ENCODE measurements around the gene EOLA1.
"Not testable (repeated sequence)": the region's sequence is repeated elsewhere in the genome, so short reads cannot be mapped to it uniquely, and the experiment has no call there.

The EOLA1 gene

GRCh38 chrX:149540621-149541520 lies at the start of gene EOLA1:
Gene EOLA1, plus strand, starts transcription at chrX:149541012. Its CDS starts 4,619 bp downstream, at chrX:149545631.
- DNase-seq (ENCODE audit: low spot score in 2 of 2): peak; percentile 94 to 96
- Histone ChIP-seq H3K9me3 (no peaks in the 10 kb centered on the region), H3K36me3 (replicated peaks) (0 out of 2 replicates have a peak, but pooled peaks cover 2% of the 10 kb centered on the region), H3K4me1 (peaks cover 7% of the 10 kb centered on the region), H3K4me3 (peak within 1 kb of the TSS; percentile 85), H3K27me3 (ENCODE audit: low read depth) (no peaks in the 10 kb centered on the region)
- in situ Hi-C loops (cut with MboI; ENCODE audit: low sequenced_read_pairs): no loop called here

- Histone ChIP-seq H3K9me3 (no peaks in the 10 kb centered on the region), H3K27me3 (ENCODE audit: low read depth) (no peaks in the 10 kb centered on the region), H3K36me3 (replicated peaks) (peaks cover 71% of the 10 kb centered on the region), H3K4me3 (no peak overlapping the region), H3K4me1 (no peaks in the 10 kb centered on the region)
- in situ Hi-C loops (cut with MboI; ENCODE audit: low sequenced_read_pairs): no loop called here
- no peak for DNase-seq (ENCODE audit: low spot score in 2 of 2)
Measured at GRCh38 chrX:149491812-149492211, 49.0 kb upstream of the EOLA1 start.

- no peak for DNase-seq (ENCODE audit: low spot score in 2 of 2)
- Histone ChIP-seq H3K4me1 (no peaks in the 10 kb centered on the region), H3K4me3 (no peak overlapping the region), H3K27me3 (ENCODE audit: low read depth) (no peaks in the 10 kb centered on the region), H3K9me3 (no peaks in the 10 kb centered on the region), H3K36me3 (replicated peaks) (peaks cover 79% of the 10 kb centered on the region)
- in situ Hi-C loops (cut with MboI; ENCODE audit: low sequenced_read_pairs): no loop called here
Measured at GRCh38 chrX:149493567-149494562, 46.9 kb upstream of the EOLA1 start.

GRCh38 chrX:149494844-149495565 lies 45.8 kb upstream of the EOLA1 start:
- no peaks in the 10 kb centered on the region for H3K9me3 ChIP-seq
- H3K36me3 ChIP-seq (replicated peaks): peaks cover 73% of the 10 kb centered on the region
- H3K27me3 ChIP-seq (ENCODE audit: low read depth): no peaks in the 10 kb centered on the region
- no peak overlapping the region for H3K4me3 ChIP-seq
- in situ Hi-C loops (cut with MboI; ENCODE audit: low sequenced_read_pairs): no loop called here
- no peak for DNase-seq (ENCODE audit: low spot score in 2 of 2)
- no peaks in the 10 kb centered on the region for H3K4me1 ChIP-seq

GRCh38 chrX:149495573-149496071 lies 45.2 kb upstream of the EOLA1 start:
- Histone ChIP-seq H3K4me3 (no peak overlapping the region), H3K9me3 (no peaks in the 10 kb centered on the region), H3K27me3 (ENCODE audit: low read depth) (no peaks in the 10 kb centered on the region), H3K4me1 (no peaks in the 10 kb centered on the region), H3K36me3 (replicated peaks) (peaks cover 74% of the 10 kb centered on the region)
- in situ Hi-C loops (cut with MboI; ENCODE audit: low sequenced_read_pairs): no loop called here
- DNase-seq (ENCODE audit: low spot score in 2 of 2): no peak

GRCh38 chrX:149497054-149497453 lies 43.8 kb upstream of the EOLA1 start:
- H3K36me3 ChIP-seq (replicated peaks): peaks cover 66% of the 10 kb centered on the region
- H3K4me3 ChIP-seq: no peak overlapping the region
- in situ Hi-C loops (cut with MboI; ENCODE audit: low sequenced_read_pairs): no loop called here
- DNase-seq (ENCODE audit: low spot score in 2 of 2): no peak
- no peaks in the 10 kb centered on the region for H3K27me3 ChIP-seq (ENCODE audit: low read depth)
- H3K9me3 ChIP-seq: no peaks in the 10 kb centered on the region
- no peaks in the 10 kb centered on the region for H3K4me1 ChIP-seq

GRCh38 chrX:149497626-149498025 lies 43.2 kb upstream of the EOLA1 start:
- DNase-seq (ENCODE audit: low spot score in 2 of 2): no peak
- Histone ChIP-seq H3K27me3 (ENCODE audit: low read depth) (no peaks in the 10 kb centered on the region), H3K36me3 (replicated peaks) (peaks cover 61% of the 10 kb centered on the region), H3K4me1 (no peaks in the 10 kb centered on the region), H3K9me3 (no peaks in the 10 kb centered on the region), H3K4me3 (no peak overlapping the region)
- in situ Hi-C loops (cut with MboI; ENCODE audit: low sequenced_read_pairs): no loop called here

GRCh38 chrX:149498767-149499166 lies 42.0 kb upstream of the EOLA1 start:
- DNase-seq (ENCODE audit: low spot score in 2 of 2): no peak
- Histone ChIP-seq H3K4me1 (no peaks in the 10 kb centered on the region), H3K27me3 (ENCODE audit: low read depth) (no peaks in the 10 kb centered on the region)

GRCh38 chrX:149499766-149500165 lies 41.0 kb upstream of the EOLA1 start:
- H3K36me3 ChIP-seq (replicated peaks): peaks cover 47% of the 10 kb centered on the region
- in situ Hi-C loops (cut with MboI; ENCODE audit: low sequenced_read_pairs): loop anchor here (25.0 kb wide), 1 partner anchor 138 kb away; the partner anchor contains the start of gene TMEM185A
- no peak for DNase-seq (ENCODE audit: low spot score in 2 of 2)
- no peak overlapping the region for H3K4me3 ChIP-seq
- no peaks in the 10 kb centered on the region for H3K27me3 ChIP-seq (ENCODE audit: low read depth)
- H3K9me3 ChIP-seq: no peaks in the 10 kb centered on the region
- peaks cover 8% of the 10 kb centered on the region; the same call in 1 of the 2 replicates for H3K4me1 ChIP-seq

More at GRCh38 chrX:149498767-149499166, 42.0 kb upstream of the EOLA1 start:
- H3K9me3 ChIP-seq: no peaks in the 10 kb centered on the region
- in situ Hi-C loops (cut with MboI; ENCODE audit: low sequenced_read_pairs): no loop called here
- H3K4me3 ChIP-seq: no peak overlapping the region
- peaks cover 53% of the 10 kb centered on the region for H3K36me3 ChIP-seq (replicated peaks)

GRCh38 chrX:149502923-149503322 lies 37.9 kb upstream of the EOLA1 start:
- in situ Hi-C loops (cut with MboI; ENCODE audit: low sequenced_read_pairs): loop anchor here (25.0 kb wide), 1 partner anchor 134 kb away; the partner anchor contains the start of gene TMEM185A
- not testable (repeated sequence) for H3K4me3 ChIP-seq; DNase-seq (ENCODE audit: low spot score in 2 of 2); H3K9me3 ChIP-seq; H3K27me3 ChIP-seq (ENCODE audit: low read depth)
- Histone ChIP-seq H3K4me1 (peaks cover 10% of the 10 kb centered on the region; the same call in 1 of the 2 replicates), H3K36me3 (replicated peaks) (peaks cover 21% of the 10 kb centered on the region)

GRCh38 chrX:149503446-149503845 lies 37.4 kb upstream of the EOLA1 start:
- in situ Hi-C loops (cut with MboI; ENCODE audit: low sequenced_read_pairs): loop anchor here (25.0 kb wide), 1 partner anchor 134 kb away; the partner anchor contains the start of gene TMEM185A
- H3K27me3 ChIP-seq (ENCODE audit: low read depth); H3K9me3 ChIP-seq; H3K4me3 ChIP-seq: not testable (repeated sequence)
- peak in 1 of 2 experiments; percentile 58 for DNase-seq (ENCODE audit: low spot score in 2 of 2)
- peaks cover 18% of the 10 kb centered on the region for H3K36me3 ChIP-seq (replicated peaks)
- H3K4me1 ChIP-seq: peaks cover 10% of the 10 kb centered on the region; the same call in 1 of the 2 replicates

- H3K27me3 ChIP-seq (ENCODE audit: low read depth): no peaks in the 10 kb centered on the region
- in situ Hi-C loops (cut with MboI; ENCODE audit: low sequenced_read_pairs): loop anchor here (25.0 kb wide), 1 partner anchor 133 kb away; the partner anchor contains the start of gene TMEM185A
- peaks cover 10% of the 10 kb centered on the region; the same call in 1 of the 2 replicates for H3K4me1 ChIP-seq
- peak; percentile 20 to 80 for DNase-seq (ENCODE audit: low spot score in 2 of 2)
- peaks cover 12% of the 10 kb centered on the region for H3K36me3 ChIP-seq (replicated peaks)
- H3K4me3 ChIP-seq: peak overlapping the region; percentile 61
- H3K9me3 ChIP-seq: no peaks in the 10 kb centered on the region
Measured at GRCh38 chrX:149504226-149504914, 36.4 kb upstream of the EOLA1 start.
